Keratinocyte (primary cell): Measurements from ENCODE around the gene HIP1.

Experiments
- EZH2 ChIP-seq: IDR thresholded peaks from one replicate; pipeline ENCODE4 v1.6.1; 2012; ENCODE audit warnings: inconsistent platforms, mild to moderate bottlenecking, low read length, moderate library complexity
- TF ChIP-seq, protein P1 (sequence below), 3 experiments: IDR thresholded peaks in 1 of 3; conservative IDR thresholded peaks in 1 of 3; optimal IDR thresholded peaks in 1 of 3; 2 replicates in 2 of 3; 3 replicates in 1 of 3; pipeline versions ENCODE3 to v1.5.1; 2011; ENCODE audit warnings: low read length in 3 of 3, mild to moderate bottlenecking in 3 of 3, moderate library complexity in 2 of 3, control low read depth in 1 of 3, inconsistent platforms in 1 of 3; ENCODE audit not compliant: insufficient read depth in 2 of 3; ENCODE audit errors: extremely low read depth in 1 of 3

DNA sequence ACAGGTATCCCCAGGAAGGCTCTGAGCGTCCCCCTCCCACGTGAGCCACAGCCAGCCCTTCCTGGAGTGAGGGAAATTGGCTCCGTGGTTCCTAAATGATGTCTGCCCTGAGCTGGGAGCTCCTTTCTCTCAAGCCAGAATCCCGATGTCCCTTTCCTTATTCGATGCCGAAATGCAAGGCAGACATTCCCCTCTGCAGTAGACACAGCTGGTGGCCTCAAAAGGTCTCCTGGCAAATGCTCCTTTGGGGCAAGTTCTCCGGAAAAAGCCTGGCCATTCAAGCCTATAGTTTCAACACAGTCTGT is 98.9 kb downstream of the HIP1 start:
- TF ChIP-seq, protein P1, sequence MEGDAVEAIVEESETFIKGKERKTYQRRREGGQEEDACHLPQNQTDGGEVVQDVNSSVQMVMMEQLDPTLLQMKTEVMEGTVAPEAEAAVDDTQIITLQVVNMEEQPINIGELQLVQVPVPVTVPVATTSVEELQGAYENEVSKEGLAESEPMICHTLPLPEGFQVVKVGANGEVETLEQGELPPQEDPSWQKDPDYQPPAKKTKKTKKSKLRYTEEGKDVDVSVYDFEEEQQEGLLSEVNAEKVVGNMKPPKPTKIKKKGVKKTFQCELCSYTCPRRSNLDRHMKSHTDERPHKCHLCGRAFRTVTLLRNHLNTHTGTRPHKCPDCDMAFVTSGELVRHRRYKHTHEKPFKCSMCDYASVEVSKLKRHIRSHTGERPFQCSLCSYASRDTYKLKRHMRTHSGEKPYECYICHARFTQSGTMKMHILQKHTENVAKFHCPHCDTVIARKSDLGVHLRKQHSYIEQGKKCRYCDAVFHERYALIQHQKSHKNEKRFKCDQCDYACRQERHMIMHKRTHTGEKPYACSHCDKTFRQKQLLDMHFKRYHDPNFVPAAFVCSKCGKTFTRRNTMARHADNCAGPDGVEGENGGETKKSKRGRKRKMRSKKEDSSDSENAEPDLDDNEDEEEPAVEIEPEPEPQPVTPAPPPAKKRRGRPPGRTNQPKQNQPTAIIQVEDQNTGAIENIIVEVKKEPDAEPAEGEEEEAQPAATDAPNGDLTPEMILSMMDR (optimal IDR thresholded peaks at IDR 0.05 in 1 of 3, IDR thresholded peaks at IDR 0.05 in 1 of 3, conservative IDR thresholded peaks at IDR 0.05 in 1 of 3; ENCODE audit: extremely low read depth in 1 of 3, insufficient read depth in 2 of 3, low read length in 3 of 3) = no peak
- no peak for TF ChIP-seq EZH2
